ENCODE results near the gene REC8. TPM values are rescaled to one million over a fixed set of nuclear protein-coding genes. Genes with fewer than 3 reads are reported as not detected.

Gene REC8
- total RNA-seq, 1 experiment from 2014 or later = 9.8 TPM

- Histone ChIP-seq H3K27me3 (ENCODE audit: control insufficient read depth, insufficient read depth, low read length) (no peaks in the 10 kb centered on the region), H3K27ac (ENCODE audit: low read length) (no peak overlapping the region), H3K4me1 (ENCODE audit: control insufficient read depth, insufficient read depth, low read length) (peaks cover 3% of the 10 kb centered on the region; the same call in 1 of the 2 replicates), H3K9me3 (ENCODE audit: control insufficient read depth, insufficient read depth, low read depth, low read length) (no peaks in the 10 kb centered on the region), H3K36me3 (ENCODE audit: control insufficient read depth, insufficient read depth, low read length) (peaks cover 6% of the 10 kb centered on the region), H3K4me3 (ENCODE audit: low read depth in 2 of 2, low read length in 2 of 2) (no peak overlapping the region)
- ChIA-PET CTCF (interaction anchor here (0.7 to 0.9 kb wide), 2 partner anchors 41 to 60 kb away, joined by 3 to 15 read pairs; no protein-coding TSS in a partner anchor), POLR2A (interaction anchor here (0.6 kb wide), 1 partner anchor 40 kb away, joined by 9 read pairs; no protein-coding TSS in a partner anchor)
- no peak for DNase-seq (ENCODE audit: low read depth, low spot score)
- TF ChIP-seq POLR2AphosphoS5 (IDR thresholded peaks at IDR 0.05; ENCODE audit: low read depth, low read length) = no peak
- TF ChIP-seq SIN3A (IDR thresholded peaks at IDR 0.05; ENCODE audit: borderline replicate concordance, insufficient read depth, low read depth, low read length) = no peak
- TF ChIP-seq TCF7L2 (IDR thresholded peaks at IDR 0.05; ENCODE audit: low read depth, low read length) = no peak
- TF ChIP-seq, protein P1, sequence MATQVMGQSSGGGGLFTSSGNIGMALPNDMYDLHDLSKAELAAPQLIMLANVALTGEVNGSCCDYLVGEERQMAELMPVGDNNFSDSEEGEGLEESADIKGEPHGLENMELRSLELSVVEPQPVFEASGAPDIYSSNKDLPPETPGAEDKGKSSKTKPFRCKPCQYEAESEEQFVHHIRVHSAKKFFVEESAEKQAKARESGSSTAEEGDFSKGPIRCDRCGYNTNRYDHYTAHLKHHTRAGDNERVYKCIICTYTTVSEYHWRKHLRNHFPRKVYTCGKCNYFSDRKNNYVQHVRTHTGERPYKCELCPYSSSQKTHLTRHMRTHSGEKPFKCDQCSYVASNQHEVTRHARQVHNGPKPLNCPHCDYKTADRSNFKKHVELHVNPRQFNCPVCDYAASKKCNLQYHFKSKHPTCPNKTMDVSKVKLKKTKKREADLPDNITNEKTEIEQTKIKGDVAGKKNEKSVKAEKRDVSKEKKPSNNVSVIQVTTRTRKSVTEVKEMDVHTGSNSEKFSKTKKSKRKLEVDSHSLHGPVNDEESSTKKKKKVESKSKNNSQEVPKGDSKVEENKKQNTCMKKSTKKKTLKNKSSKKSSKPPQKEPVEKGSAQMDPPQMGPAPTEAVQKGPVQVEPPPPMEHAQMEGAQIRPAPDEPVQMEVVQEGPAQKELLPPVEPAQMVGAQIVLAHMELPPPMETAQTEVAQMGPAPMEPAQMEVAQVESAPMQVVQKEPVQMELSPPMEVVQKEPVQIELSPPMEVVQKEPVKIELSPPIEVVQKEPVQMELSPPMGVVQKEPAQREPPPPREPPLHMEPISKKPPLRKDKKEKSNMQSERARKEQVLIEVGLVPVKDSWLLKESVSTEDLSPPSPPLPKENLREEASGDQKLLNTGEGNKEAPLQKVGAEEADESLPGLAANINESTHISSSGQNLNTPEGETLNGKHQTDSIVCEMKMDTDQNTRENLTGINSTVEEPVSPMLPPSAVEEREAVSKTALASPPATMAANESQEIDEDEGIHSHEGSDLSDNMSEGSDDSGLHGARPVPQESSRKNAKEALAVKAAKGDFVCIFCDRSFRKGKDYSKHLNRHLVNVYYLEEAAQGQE (IDR thresholded peaks at IDR 0.05; ENCODE audit: insufficient read depth in 1 of 2, low read depth in 2 of 2, low read length in 1 of 2) = no peak
- no peak for TF ChIP-seq CTCF (IDR thresholded peaks at IDR 0.05)
- BruUV-seq (replicated peaks) = no TSS peak
- intact Hi-C loops (cut with micrococcal nuclease; ENCODE audit: unreplicated experiment) (no loop called here), in situ Hi-C loops (cut with HindIII; ENCODE audit: low pct_unique_long_range_greater_than_20kb, low sequenced_read_pairs) (no loop called here)
- no peak for ATAC-seq
Observed at GRCh38 chr14:24150567-24150966, 21.3 kb upstream of the REC8 start.

- no peak for DNase-seq (ENCODE audit: low read depth, low spot score)
- POLR2A ChIA-PET = interaction anchor here (0.5 to 0.6 kb wide), 3 partner anchors 15 to 41 kb away, joined by 3 to 9 read pairs (median 3); partner anchors contain the start of gene PSME1
- no peaks in the 10 kb centered on the region for H3K27me3 ChIP-seq (ENCODE audit: control insufficient read depth, insufficient read depth, low read length)
Observed at GRCh38 chr14:24150993-24151392, 20.9 kb upstream of the REC8 start.

More at GRCh38 chr14:24150993-24151392, 20.9 kb upstream of the REC8 start:
- in situ Hi-C loops (cut with HindIII; ENCODE audit: low pct_unique_long_range_greater_than_20kb, low sequenced_read_pairs) (no loop called here), intact Hi-C loops (cut with micrococcal nuclease; ENCODE audit: unreplicated experiment) (no loop called here)
- Histone ChIP-seq H3K27ac (ENCODE audit: low read length) (no peak overlapping the region), H3K9me3 (ENCODE audit: control insufficient read depth, insufficient read depth, low read depth, low read length) (no peaks in the 10 kb centered on the region), H3K36me3 (ENCODE audit: control insufficient read depth, insufficient read depth, low read length) (peaks cover 6% of the 10 kb centered on the region), H3K4me1 (ENCODE audit: control insufficient read depth, insufficient read depth, low read length) (no peaks in the 10 kb centered on the region), H3K4me3 (ENCODE audit: low read depth in 2 of 2, low read length in 2 of 2) (no peak overlapping the region)
- BruUV-seq (replicated peaks) = no TSS peak
- no peak for TF ChIP-seq TCF7L2 (IDR thresholded peaks at IDR 0.05; ENCODE audit: low read depth, low read length)
- TF ChIP-seq, protein P1 (IDR thresholded peaks at IDR 0.05; ENCODE audit: insufficient read depth in 1 of 2, low read depth in 2 of 2, low read length in 1 of 2) = no peak
- TF ChIP-seq CTCF (IDR thresholded peaks at IDR 0.05) = no peak
- no peak for TF ChIP-seq SIN3A (IDR thresholded peaks at IDR 0.05; ENCODE audit: borderline replicate concordance, insufficient read depth, low read depth, low read length)
- TF ChIP-seq POLR2AphosphoS5 (IDR thresholded peaks at IDR 0.05; ENCODE audit: low read depth, low read length) = no peak
- CTCF ChIA-PET = interaction anchor here (0.6 to 0.7 kb wide), 2 partner anchors 41 to 95 kb away, joined by 4 to 15 read pairs; no protein-coding TSS in a partner anchor
- ATAC-seq = no peak
